GM18507 (cell line): Measurements from ENCODE around the gene CYP11A1.

Experiments used
- DNase-seq: peaks from one replicate; pipeline ENCODE4 v3.0.0; 2011; ENCODE audit warnings: low read depth; ENCODE audit not compliant: insufficient read length; ENCODE audit errors: extremely low spot score
- FAIRE-seq: peaks from 2 replicates; lab custom pipeline; 2011; peaks lifted over from hg19 to GRCh38; lab: Jason Lieb, UNC

The CYP11A1 gene

DNA sequence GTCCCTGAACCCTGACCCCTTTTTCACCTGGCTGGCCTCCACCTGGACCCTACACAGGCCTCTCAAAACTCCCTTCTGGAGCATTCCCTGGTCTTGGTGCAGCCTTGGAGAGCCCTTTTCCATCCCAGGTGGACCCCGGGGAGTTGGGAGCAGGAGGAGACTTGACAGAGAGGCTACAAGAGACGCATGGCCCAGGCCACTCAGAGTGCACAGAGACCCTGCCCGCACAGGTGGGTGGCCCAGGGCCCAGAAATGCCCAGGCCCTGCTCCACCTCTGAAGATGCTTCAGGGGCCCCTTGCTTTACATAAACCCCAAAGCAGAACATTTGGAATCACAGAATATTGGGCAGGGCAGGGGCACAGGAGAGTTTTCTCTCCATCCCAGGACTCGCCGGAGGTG is 34.4 kb downstream of the CYP11A1 start:
- DNase-seq = no peak
- FAIRE-seq = no peak

DNA sequence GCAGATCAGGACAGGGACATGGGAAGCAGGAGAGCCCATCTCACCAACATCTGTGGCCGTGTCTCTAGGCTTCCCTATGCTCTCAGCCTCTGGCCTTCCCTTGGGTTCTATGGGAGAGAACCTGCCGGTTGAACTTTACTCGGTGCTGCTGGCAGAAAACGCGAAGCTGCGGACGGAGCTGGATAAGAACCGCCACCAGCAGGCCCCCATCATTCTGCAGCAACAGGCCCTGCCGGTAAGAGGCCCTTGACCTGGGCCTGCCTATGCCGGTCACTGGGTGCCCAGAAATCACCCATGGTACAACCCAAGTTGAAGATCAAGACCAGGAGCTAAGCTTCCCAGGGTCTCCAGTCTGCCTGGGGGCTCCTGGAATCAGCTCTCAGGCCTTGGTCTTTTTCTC is 34.8 kb downstream of the CYP11A1 start:
- FAIRE-seq = no peak
- DNase-seq = no peak

DNA sequence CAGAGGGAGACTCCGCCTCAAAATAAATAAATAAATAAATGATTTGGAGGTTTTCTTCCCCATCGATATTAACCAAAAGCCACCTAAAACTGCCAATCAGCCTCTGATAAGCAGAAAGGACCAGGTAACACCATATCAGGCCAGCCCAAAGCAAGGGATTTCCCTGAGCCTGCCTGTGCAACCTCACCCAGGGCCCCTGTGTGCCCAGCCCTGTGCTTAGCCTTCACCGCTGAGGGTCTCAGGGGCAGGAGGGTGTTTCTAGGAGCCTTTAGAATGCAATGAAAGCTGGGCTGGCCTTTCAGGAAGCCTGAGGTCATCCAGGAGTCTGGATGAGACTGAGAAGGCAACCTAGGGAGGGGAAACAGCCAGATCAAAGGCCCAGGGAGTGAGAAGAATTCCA is 35.4 kb downstream of the CYP11A1 start:
- DNase-seq (no peak), FAIRE-seq (no peak)

DNA sequence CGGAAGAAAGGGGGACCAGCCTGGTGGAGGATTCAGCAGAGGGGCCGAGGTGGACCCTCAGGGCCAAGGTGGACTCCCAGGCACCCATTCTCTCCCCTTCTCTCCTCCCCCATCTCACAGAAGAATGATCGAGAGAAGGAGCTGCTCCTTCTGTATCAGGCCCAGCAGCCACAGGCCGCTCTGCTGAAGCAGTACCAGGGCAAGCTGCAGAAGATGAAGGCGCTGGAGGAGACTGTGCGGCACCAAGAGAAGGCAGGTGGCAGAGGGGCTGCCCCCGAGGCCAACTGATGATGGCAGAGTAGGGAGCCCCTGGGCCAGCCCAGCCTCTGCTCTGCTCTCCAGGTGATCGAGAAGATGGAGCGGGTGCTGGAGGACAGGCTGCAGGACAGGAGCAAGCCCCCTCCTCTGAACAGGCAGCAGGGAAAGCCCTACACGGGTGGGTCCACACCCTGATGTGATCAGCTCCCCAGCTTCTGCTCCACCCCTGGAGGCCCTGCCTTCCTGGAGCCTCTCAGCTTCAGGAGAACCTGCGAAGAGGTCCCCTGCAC is 36.5 kb downstream of the CYP11A1 start:
- no peak for DNase-seq
- FAIRE-seq = no peak

DNA sequence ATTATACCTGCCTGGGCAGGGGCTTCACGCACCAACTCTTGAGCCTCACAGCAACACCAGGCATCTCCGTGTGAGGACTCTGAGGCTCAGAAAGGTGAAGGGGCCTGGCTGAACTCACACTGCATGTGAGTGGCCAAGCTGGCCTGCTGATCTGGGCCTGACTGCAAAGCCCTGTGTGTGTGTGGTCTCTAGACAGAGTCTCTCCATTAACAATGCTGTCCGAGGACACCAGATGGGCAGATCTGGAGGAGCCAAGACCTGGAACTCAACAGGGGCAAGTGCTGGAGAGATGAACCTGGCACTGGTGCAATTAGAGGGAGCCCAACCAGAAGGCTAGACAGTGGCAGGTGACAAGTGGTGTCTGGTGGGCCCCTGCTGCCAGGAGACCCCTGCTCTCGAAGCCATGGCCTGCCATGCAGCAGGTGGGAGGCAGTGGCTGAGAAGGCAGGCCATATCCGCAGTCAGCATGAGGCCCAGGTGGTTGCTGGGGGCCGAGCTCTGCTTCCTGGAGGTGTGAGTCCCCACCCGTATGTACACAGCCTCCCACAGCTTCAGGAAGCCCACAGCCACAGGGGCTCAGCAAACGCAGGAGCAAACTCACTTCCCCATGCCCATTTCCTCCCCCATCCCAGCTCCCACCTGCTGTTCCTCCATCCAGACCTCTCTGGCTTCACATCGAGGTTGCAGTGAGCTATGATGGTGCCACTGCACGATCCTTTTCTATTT is 39.0 kb downstream of the CYP11A1 start:
- FAIRE-seq (no peak), DNase-seq (no peak)

DNA sequence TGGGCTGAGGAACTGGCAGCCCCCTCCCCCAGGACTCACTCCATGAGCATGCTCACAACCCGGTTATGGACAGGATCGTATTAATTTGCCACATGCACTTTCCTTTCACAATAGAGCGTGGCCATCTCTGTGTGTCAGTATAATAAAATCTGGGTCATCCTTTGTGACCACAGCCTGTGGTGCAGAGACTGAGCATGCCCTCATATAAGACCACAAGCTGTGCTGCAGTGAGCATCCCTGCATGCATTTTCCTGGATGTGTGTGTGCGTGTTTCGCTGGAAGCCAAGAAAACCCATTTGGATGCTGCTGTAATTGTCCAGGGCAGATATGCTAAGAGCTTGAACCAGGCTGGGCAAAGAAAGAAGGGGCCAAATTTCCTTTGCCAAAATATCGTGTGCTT is 39.7 kb downstream of the CYP11A1 start:
- FAIRE-seq = no peak
- DNase-seq = no peak

DNA sequence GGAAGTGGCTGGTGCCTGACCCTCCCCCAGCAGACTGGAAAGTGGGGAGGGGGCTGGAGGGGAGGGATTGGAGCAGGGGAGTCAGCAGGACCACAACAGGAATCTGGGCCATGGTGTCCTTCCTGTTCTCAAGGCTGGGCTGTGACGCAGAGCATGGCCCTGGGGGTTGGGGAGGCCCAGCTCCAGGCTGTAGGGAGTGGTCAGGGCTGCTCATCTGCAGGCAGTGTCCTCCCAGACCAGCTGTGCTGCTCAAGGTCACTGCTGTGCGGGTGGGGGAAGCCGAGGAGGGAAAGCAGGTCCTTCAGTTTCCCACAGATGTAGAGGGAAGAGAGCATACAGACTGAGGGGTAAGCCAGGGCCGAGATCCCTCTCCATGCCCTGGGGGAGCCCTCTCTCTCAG is 40.7 kb downstream of the CYP11A1 start:
- no peak for FAIRE-seq
- no peak for DNase-seq

DNA sequence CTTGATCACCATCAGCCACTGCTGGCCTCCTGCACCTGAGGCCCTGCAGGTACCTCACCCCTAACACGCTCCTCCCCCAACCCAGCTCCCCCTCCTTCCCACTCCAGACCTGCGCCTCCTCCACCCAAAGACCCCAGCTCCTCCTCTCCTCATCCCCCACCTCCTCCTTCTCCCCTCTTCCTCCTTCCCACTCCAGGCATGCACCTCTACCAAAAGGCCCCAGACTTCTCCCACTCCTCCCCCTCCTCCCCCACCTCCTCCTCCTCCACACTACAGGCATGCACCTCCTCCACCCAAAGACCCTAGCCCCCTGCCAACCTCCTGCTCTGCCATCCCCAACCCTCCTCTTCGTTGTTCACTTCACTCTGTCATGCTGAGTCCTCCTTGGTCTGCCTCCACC is 42.7 kb downstream of the CYP11A1 start:
- FAIRE-seq = no peak
- DNase-seq = no peak

DNA sequence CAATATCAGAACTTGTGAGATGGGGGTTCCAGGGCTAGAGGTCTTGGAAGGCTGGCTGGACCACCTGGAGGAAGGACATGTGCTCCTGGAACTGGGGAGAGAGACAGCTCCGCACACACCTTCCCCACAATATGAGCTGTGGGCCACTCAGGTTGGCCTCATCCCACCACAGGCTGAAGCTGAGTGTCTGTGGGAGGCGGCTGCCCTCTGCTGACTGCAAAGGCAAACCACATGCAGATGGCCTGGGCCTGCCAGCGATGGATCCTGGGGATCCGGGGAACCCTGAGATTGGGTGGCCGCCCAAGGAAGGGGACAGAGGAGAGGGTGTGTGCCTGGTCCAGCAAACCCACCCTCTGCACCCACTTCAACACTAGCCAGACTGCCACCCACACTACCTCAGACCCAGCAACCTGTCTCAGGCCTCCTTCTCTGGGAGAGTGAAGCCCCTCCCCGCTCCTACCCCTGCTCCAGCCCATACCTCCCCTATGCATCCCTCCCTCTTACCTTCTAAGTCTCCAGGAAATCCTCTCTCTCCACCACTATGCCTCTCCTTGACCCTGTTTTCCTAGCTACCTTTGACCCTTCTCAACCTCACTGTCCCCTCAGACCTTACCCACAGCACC is 44.8 kb downstream of the CYP11A1 start:
- peak; percentile 91 for FAIRE-seq
- peak; percentile 56 for DNase-seq

DNA sequence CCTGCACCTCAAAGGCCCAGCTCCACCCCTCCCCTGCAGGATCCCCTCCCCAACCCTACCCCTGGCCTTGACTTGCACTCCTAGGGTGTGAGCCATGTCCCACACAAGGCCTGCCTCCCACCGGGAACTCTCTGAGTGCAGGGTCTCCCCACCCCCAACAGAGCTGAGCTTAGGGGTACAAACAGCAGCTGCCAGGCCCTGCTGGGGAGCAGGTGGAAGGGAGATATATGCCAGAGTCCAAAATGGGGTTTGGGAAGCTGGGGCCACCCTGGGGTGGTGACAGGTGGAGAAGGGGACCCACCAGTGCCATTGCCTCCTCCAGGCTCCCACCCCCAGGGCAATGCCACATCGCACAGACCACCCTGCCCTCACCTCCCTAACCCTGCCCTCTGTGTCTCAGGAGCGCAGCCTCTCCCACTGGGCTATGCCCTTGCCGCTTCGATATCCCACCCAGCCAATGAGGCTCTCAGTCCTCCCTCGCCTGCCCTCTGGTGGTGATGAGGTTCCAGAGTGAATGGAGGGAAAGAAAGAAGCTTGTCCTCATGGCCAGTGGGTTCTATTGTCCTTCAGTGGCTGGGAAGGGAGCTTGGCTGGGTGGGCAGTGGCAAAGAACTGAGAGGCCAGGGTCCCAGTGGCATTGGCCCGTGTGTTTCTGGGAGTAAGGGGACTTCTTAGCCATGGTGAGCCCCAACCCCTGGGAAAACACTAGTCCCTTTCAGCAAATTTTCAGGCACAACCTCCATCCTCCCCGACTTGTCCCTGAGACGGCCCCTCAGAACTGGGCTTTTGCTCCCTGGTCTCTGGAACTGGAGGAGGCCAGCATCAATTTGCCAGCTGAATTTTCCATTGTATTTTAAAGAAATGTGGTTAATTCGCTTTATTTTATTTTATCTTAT is 46.8 kb downstream of the CYP11A1 start:
- FAIRE-seq (peak; percentile 61), DNase-seq (no peak)

DNA sequence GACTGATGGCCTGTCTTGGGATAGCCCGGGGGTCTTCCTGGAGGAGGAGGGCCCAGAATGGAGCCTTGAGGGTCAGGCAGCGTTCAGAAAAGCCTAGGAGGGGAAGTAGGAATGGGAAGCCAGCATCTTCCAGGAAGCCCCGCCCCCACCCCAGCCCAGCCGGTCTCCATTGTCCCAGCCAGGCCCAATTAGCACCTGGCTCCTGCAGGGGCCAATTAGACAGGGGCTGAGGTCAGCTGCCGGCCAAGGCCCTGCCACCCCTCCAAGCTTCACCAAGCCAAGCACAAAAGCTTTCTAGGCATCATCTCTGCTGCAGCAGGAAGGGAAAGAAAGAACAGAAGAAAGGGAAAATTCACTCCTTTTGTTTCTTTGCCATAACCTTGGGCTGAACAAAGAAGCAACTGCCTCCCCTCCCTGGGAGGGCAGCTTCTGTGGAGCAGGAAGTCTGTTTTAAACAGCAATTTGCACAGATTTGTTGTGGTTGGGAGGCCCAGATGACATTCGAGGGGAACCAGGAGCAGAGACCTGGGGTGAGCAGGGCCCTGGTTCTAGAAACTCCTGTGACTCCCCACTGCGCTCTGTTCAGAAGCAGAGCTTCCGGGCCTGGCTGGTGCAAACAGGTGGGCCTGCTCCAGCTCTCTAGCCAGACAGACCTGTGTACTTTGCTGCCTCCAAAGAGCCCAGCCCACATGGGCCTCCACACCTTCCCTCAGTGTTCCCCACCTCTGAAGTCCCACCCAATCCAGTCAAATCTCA is 47.7 kb downstream of the CYP11A1 start:
- FAIRE-seq = no peak

DNA sequence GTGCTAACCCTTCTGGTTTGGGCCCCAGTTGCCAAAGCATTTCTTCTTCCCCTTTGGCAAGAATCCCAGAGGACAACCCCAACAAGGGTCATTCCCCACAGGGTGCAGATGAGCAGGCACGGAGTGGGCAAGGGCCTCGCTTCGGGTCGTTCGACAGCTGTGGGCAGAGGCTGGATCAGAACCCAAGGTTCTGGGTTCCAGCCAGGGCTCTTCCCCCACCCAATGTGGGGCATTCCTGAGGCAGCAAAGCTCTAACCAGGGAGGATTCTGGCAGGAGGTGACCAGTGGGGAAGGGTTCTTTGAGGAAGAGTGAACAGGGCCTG is 48.3 kb downstream of the CYP11A1 start:
- FAIRE-seq (no peak), DNase-seq (no peak)

More for the DNA sequence above, 47.7 kb downstream of the CYP11A1 start:
- DNase-seq = no peak

DNA sequence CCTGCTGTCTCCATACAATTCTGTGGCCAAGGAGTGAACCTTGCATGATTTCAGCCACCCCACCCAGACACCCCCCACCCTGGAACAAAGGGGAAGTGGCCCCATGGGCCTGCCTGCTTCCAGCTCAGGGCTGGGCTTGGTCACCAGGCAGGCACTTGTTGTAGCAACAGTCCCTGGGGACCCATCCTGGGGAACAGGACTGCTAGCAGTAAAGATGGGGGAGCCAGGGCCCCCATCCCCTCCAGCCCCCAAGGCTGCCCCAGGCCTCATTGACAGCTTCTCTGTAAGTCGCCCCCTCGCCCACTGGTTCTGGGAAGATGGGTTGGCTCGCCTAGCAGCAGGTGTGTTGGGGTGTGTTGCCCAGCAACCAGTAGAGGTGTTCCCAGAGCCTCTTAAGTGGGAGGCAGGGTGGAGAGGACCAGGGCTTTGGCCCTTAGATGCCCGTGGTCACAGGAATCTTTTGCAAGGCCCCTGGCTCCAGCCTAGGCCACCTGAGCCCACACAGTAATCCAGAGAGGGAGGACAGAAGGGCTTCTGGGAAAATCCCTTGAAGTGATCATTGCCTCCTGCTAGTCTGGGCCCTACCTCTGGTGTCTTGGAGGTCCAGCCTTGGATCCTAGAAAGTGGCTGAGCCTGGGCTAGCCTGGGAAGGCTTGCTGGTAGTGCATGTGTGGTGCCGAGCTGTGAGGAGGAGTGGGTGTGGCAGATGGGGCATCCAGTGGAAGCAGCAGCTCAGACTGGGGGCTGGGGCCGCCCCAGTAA is 48.9 kb downstream of the CYP11A1 start:
- DNase-seq = no peak

DNA sequence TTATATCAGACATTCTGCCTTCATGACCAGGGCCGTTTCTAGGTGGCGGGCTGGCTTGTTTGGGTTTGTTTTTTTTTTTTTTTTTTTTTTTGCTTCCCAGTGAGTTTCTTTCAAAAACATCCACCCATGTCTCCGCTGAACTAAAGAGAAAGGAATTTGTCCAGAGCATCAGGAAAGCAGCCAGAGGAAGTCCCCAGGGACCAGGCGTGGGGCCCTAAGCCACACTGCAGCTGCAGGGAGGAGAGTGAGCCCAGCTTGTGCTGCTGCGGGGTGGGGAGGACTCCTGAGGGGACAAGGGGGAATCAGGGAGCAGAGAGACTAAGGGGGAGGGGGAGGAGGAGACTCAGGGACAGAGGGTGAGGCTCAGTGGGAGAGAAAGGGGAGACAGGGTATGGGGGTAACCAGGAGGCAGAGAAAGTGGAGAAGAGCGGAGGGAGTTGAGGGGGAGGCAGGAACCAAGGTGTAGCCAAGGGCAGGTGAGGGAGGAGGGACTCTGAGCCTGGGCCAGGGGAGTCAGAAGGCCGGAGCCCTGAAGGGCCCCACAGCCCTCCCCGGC is 49.5 kb downstream of the CYP11A1 start:
- FAIRE-seq = no peak
- DNase-seq = no peak

More for the DNA sequence above, 48.9 kb downstream of the CYP11A1 start:
- FAIRE-seq = no peak

DNA sequence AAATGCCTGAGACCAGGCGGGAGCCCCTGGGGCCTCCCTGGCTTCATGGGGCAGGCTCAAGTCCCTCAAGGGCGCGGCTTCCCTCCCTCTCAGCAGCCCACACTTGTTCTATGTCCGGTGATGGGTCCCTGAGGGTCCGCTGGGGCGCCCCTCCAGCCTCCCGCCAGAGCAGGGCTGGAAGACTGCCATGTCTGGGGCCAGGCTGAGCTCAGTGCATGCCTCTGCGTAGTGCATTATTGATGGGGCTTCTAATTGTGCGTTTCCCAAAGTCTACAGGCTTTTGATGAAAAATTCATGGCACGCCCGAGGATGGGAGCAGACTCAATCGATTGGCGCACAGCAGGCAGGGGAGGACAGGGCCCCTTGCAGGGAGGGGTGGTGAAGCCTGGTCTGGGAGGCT is 51.3 kb downstream of the CYP11A1 start:
- FAIRE-seq = no peak

DNA sequence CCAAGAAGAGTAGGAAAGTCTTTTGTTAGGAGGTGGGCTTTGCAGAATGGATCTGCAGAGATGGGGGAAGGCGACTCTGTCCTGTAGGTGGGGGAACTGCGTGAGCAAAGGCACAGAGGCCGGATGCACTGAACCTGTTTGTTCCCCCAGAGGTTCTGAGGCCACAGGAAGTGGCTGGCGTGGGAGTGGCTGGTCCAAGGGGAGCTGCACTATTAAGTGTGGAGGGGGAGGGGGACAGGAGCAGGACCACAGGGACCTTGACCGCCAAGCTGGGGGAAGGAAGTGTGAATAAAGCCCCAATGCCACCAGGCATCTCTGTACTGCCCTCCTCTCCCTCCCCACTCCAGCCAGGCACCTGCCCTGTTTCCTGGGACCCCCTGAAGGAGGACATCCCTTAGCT is 51.8 kb downstream of the CYP11A1 start:
- FAIRE-seq (peak; percentile 92), DNase-seq (peak; percentile 60)

More for the DNA sequence above, 51.3 kb downstream of the CYP11A1 start:
- no peak for DNase-seq

DNA sequence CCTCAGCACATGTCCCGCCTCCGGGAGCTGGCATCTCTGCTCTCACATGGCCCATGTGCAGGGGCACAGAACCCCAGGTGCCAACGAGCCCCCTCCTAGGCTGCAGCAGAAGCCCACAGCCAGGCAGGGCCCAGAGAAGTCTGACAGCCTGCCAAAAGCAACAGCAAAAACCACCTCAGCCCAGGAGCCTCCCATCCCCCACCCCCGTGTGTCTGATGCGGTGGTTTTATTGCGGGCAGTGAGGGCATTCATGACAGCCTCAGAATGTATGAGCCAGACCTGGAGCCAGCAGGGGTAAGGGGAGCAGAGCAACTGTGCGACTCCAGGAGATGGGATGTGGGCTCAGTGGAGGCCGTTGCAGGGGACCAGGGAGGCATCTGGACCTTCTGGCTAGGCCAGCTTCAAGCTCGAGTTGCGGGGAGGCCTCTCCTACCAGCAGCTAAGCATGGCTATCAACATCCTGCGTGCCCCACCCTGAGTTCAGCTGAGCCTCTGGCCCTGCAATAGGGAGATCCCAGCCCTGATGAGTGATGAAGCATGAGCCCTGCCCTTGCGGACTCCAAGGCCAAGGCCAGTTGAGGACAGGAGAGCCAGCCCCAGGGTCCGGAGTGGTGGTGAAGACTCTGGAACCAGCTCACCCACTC is 52.5 kb downstream of the CYP11A1 start:
- DNase-seq (no peak), FAIRE-seq (no peak)

DNA sequence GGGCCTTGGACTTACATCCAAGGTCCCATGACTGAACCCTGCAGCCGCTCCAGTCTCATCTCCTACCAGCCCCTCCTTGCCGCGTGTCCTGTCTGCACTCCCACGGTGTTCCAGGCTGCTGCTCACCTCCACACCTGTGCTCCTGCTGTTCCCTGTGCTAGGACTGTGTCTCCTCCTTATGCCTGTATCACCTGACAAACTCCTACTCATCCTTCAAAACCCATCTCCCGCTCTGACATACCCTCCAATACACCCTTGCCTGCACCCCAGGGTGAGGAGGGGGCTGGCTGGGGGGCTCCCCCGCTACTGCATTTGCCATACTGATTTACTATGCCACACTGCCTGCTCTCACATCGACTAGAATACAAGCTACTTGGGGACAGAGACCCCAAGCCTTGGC is 53.6 kb downstream of the CYP11A1 start:
- no peak for DNase-seq
- no peak for FAIRE-seq
